ENCODE data around the gene ICA1.
"Not testable (repeated sequence)": the region's sequence is repeated elsewhere in the genome, so short reads cannot be mapped to it uniquely, and the experiment has no call there.

ICA1 gene

GRCh38 chr7:8128449-8129317 is 133.3 kb downstream of the ICA1 start:
- no peak for DNase-seq

GRCh38 chr7:8126601-8127167 is 135.3 kb downstream of the ICA1 start:
- DNase-seq, result peak; percentile 44

GRCh38 chr7:8125680-8126444 is 136.1 kb downstream of the ICA1 start:
- DNase-seq, result no peak

GRCh38 chr7:8121243-8121642 is 140.7 kb downstream of the ICA1 start:
- DNase-seq, result no peak

- no peak for DNase-seq
Measured at GRCh38 chr7:8120390-8121058, 141.4 kb downstream of the ICA1 start.

- no peak for DNase-seq
Measured at GRCh38 chr7:8119262-8119661, 142.7 kb downstream of the ICA1 start.

- DNase-seq, result no peak
Measured at GRCh38 chr7:8117195-8117594, 144.8 kb downstream of the ICA1 start.

- no peak for DNase-seq
Measured at GRCh38 chr7:8115547-8116402, 146.2 kb downstream of the ICA1 start.

- no peak for DNase-seq
Measured at GRCh38 chr7:8114175-8114574, 147.8 kb downstream of the ICA1 start.

GRCh38 chr7:8113184-8113583 is 148.8 kb downstream of the ICA1 start:
- no peak for DNase-seq

GRCh38 chr7:8112685-8113084 is 149.3 kb downstream of the ICA1 start:
- DNase-seq, result no peak

- no peak for DNase-seq
Measured at GRCh38 chr7:8111282-8111960, 150.5 kb downstream of the ICA1 start.

GRCh38 chr7:8109196-8110022 is 152.6 kb downstream of the ICA1 start:
- no peak for DNase-seq

GRCh38 chr7:8105449-8106095 is 156.4 kb downstream of the ICA1 start:
- DNase-seq, result no peak

GRCh38 chr7:8103282-8103681 is 158.7 kb downstream of the ICA1 start:
- DNase-seq, result no peak

- DNase-seq, result not testable (repeated sequence)
Measured at GRCh38 chr7:8101292-8101691, 160.7 kb downstream of the ICA1 start.

GRCh38 chr7:8094164-8095140 is 167.5 kb downstream of the ICA1 start:
- DNase-seq, result no peak

GRCh38 chr7:8092140-8092539 is 169.8 kb downstream of the ICA1 start:
- no peak for DNase-seq
